Neural crest cell (in vitro differentiated cells): ENCODE data around the gene ZNF836. TPM values are rescaled to one million over a fixed set of nuclear protein-coding genes. Genes with fewer than 3 reads are reported as not detected.

Experiments
- DNase-seq: peaks from one replicate; pipeline ENCODE4 v3.0.0; 2021; ENCODE audit warnings: low read depth, mixed read lengths, low spot score
- H3K27ac Mint-ChIP-seq: one replicate; pipeline ENCODE4 v1.8.0; 2021; ENCODE audit warnings: mild to moderate bottlenecking, mixed read lengths; ENCODE audit not compliant: unreplicated experiment
- H3K27me3 Mint-ChIP-seq: 2 replicates; pipeline ENCODE4 v1.8.0; 2021; ENCODE audit warnings: low read depth, mild to moderate bottlenecking, mixed read lengths
- H3K36me3 Mint-ChIP-seq: 2 replicates; pipeline ENCODE4 v1.8.0; 2021; ENCODE audit warnings: low read depth, mild to moderate bottlenecking, mixed read lengths
- H3K4me1 Mint-ChIP-seq: 2 replicates; pipeline ENCODE4 v1.8.0; 2021; ENCODE audit warnings: mixed read lengths
- H3K4me3 Mint-ChIP-seq: one replicate; pipeline ENCODE4 v1.8.0; 2021; ENCODE audit warnings: mild to moderate bottlenecking, mixed read lengths
- H3K9me3 Mint-ChIP-seq: 2 replicates; pipeline ENCODE4 v1.8.0; 2021; ENCODE audit warnings: mixed read lengths
- long read RNA-seq: library from polyadenylated mRNA; unstranded; transcript quantifications from one replicate; pipeline ENCODE4 v2.0.0, GENCODE V29; 2020
- total RNA-seq: library from RNA; stranded (reverse); gene quantifications from 2 replicates; pipeline ENCODE4 v1.2.1, GENCODE V29; 2021
- TF ChIP-seq, protein P1 (sequence below): fragments of 200-600 bp; sonication (generic); conservative IDR thresholded peaks from 2 replicates; pipeline ENCODE4 v1.5.0; 2021; ENCODE audit warnings: antibody characterized with exemption, mild to moderate bottlenecking

The ZNF836 gene
- total RNA-seq: 11.6 and 11.9 TPM in 2 replicates
- long read RNA-seq, partial matches to known transcripts: 1 of 5 reads
- long read RNA-seq, other reads (novel, unspliced or antisense): 4 of 5 reads

DNA sequence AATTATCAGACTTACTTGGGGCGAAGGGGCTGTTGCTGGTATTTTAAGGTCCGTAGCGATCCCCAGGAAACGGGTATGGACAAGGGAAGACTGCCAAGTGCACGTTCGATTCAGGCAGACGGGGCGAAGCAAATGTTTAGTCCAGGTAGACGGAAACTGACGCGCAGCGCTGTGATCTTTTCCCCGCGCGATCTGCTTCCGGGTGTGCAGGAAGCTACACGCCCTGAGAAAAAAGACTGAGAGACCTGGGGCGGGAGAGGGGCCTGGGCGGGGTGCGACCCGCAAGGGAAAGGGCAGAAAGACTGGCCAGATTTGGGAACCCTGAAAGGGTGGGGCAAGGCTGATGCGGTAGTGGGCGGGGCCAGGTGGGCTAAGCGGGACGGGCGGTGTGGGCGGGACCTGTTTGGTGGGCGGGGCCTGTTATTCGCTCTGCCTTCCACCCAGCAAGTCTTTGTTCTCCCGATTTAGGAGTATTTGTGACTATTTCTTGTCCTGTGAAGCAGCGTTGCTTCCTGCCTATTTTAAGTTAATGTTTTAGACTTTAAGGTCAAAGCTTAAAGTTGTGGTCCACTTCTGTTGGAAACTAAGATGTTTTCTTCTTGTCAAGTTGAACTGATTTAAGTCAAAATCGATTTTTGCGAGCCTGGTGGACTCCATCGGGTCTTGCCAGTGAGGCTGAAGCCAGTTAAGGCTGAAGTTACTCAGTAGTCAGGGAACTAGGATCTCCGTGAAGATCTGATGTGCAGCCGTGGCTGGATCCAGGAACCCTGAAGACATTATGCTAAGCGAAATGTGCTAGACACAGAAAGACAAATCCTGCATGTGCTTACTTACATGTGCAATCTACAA is at the start of gene ZNF836:
Gene ZNF836 (minus strand): TSS at position 301 of the 849 bp plus-strand sequence. CDS start 3,549 bp downstream, outside the sequence.
- Mint-ChIP-seq H3K27ac (peak within 1 kb of the TSS; percentile 90), H3K36me3 (peaks cover 27% of the 10 kb centered on the region), H3K4me1 (peaks cover 27% of the 10 kb centered on the region), H3K4me3 (peak within 1 kb of the TSS; percentile 97), H3K27me3 (peaks cover 16% of the 10 kb centered on the region), H3K9me3 (no peaks in the 10 kb centered on the region)
- peak; percentile 64 for DNase-seq
- TF ChIP-seq, protein P1, sequence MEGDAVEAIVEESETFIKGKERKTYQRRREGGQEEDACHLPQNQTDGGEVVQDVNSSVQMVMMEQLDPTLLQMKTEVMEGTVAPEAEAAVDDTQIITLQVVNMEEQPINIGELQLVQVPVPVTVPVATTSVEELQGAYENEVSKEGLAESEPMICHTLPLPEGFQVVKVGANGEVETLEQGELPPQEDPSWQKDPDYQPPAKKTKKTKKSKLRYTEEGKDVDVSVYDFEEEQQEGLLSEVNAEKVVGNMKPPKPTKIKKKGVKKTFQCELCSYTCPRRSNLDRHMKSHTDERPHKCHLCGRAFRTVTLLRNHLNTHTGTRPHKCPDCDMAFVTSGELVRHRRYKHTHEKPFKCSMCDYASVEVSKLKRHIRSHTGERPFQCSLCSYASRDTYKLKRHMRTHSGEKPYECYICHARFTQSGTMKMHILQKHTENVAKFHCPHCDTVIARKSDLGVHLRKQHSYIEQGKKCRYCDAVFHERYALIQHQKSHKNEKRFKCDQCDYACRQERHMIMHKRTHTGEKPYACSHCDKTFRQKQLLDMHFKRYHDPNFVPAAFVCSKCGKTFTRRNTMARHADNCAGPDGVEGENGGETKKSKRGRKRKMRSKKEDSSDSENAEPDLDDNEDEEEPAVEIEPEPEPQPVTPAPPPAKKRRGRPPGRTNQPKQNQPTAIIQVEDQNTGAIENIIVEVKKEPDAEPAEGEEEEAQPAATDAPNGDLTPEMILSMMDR: no peak

DNA sequence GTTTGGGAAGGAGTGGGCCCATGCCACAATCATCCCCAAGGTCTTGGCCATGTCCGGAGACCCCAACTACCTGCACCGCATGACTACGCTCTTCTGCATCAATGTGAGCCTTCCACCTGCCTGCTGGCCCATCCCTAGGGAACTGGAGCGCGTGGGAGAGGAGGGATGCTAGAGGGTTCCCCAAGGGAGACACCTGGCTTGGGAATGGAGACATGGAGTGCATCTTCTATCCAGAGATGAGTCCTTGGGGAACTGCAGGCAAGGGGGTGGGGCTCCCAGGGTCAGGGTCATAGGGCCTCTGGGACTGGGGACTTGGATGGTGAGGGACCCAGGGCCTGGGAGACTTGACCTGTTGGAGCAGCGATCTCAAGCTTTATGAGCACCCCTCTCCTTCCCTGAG is 49.6 kb upstream of the ZNF836 start:
- no peaks in the 10 kb centered on the region for H3K4me1 Mint-ChIP-seq
- H3K4me3 Mint-ChIP-seq: no peak overlapping the region
- no peaks in the 10 kb centered on the region for H3K27me3 Mint-ChIP-seq
- H3K9me3 Mint-ChIP-seq: no peaks in the 10 kb centered on the region
- H3K36me3 Mint-ChIP-seq: peaks cover 38% of the 10 kb centered on the region
- no peak for DNase-seq
- TF ChIP-seq, protein P1: no peak
- H3K27ac Mint-ChIP-seq: no peak overlapping the region

DNA sequence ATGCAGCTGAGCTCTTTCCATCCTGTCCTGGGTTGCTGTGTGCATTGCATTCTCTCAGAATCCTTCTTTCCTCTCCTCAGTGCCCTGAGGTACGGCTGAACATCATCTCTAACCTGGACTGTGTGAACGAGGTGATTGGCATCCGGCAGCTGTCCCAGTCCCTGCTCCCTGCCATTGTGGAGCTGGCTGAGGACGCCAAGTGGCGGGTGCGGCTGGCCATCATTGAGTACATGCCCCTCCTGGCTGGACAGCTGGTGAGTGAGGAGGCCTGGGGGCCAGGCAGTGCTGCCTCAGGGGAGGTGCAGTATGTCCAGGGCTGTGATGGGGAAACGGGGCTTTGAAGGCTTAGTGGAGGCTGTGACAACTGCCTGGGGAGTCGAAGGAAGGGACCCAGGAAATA is 48.2 kb upstream of the ZNF836 start:
- TF ChIP-seq, protein P1: no peak
- no peaks in the 10 kb centered on the region for H3K4me1 Mint-ChIP-seq
- no peaks in the 10 kb centered on the region for H3K9me3 Mint-ChIP-seq
- no peak for DNase-seq
- no peak overlapping the region for H3K27ac Mint-ChIP-seq
- peaks cover 32% of the 10 kb centered on the region for H3K36me3 Mint-ChIP-seq
- no peak overlapping the region for H3K4me3 Mint-ChIP-seq
- no peaks in the 10 kb centered on the region for H3K27me3 Mint-ChIP-seq

DNA sequence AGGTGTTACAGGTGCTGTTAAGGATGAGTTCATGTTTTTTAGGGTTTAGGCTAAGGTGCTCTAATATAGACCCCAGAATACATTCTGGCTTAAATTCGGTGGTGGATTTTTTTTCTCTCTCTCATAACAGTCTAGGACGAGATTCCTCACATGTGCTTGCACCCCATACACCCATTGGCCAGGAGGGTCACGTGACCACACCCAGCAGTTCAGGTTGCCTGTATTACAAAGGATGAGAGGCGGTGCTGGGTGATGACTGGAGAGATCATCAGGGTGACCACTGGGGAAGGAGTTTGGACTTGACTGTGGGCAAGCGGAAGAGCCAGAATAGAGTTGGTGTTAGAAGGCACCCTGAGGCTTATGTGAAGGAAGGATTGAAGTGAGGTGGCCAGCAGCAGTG is 46.2 kb upstream of the ZNF836 start:
- H3K4me1 Mint-ChIP-seq: no peaks in the 10 kb centered on the region
- H3K27ac Mint-ChIP-seq: no peak overlapping the region
- H3K36me3 Mint-ChIP-seq: peaks cover 28% of the 10 kb centered on the region

DNA sequence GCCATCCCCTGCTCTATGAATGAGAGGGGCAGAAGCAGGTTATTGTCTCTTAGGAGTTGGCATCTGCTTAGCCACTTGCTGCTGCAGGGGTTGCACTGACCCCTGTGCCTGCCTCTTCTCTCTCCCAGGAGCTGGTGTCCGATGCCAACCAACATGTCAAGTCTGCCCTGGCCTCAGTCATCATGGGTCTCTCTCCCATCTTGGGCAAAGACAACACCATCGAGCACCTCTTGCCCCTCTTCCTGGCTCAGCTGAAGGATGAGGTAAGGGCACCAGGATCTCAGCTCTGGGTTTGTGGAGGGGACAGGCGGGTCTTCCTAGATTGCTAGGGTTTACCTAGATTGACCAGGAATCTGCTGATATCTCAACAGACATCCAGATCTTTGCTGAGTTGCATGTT is 45.0 kb upstream of the ZNF836 start:
- no peaks in the 10 kb centered on the region for H3K9me3 Mint-ChIP-seq
- TF ChIP-seq, protein P1: no peak
- no peaks in the 10 kb centered on the region for H3K4me1 Mint-ChIP-seq
- H3K4me3 Mint-ChIP-seq: no peak overlapping the region
- H3K27ac Mint-ChIP-seq: no peak overlapping the region
- H3K27me3 Mint-ChIP-seq: no peaks in the 10 kb centered on the region
- H3K36me3 Mint-ChIP-seq: peaks cover 29% of the 10 kb centered on the region
- no peak for DNase-seq

More for the DNA sequence above, 46.2 kb upstream of the ZNF836 start:
- DNase-seq: no peak
- Mint-ChIP-seq H3K27me3 (no peaks in the 10 kb centered on the region), H3K9me3 (no peaks in the 10 kb centered on the region), H3K4me3 (no peak overlapping the region)
- TF ChIP-seq, protein P1: no peak
